Mesenchymal stem cell (in vitro differentiated cells and primary cell): ENCODE results near the gene TCAF1.
"Not testable (repeated sequence)": the region's sequence is repeated elsewhere in the genome, so short reads cannot be mapped to it uniquely, and the experiment has no call there.

ENCODE experiments used
- DNase-seq: peaks from one replicate; pipeline ENCODE4 v3.0.0-alpha.2; 2013
- H2AFZ ChIP-seq: one replicate; pipeline ENCODE4 v1.6.1; 2013; ENCODE audit warnings: low read depth, mild to moderate bottlenecking, control low read depth, inconsistent platforms, low read length, moderate library complexity
- H2AK5ac ChIP-seq: 2 replicates; pipeline ENCODE4 v1.6.1; 2013; ENCODE audit warnings: low read length, moderate library complexity, mild to moderate bottlenecking, inconsistent platforms; ENCODE audit not compliant: severe bottlenecking
- H2BK120ac ChIP-seq: one replicate; pipeline ENCODE4 v1.6.1; 2013; ENCODE audit warnings: low read depth, mild to moderate bottlenecking, inconsistent platforms, low read length, moderate library complexity
- H2BK12ac ChIP-seq, 2 experiments: one replicate each; pipeline ENCODE4 v1.6.1; 2013; ENCODE audit warnings: inconsistent platforms in 2 of 2, low read length in 2 of 2, mild to moderate bottlenecking in 2 of 2, moderate library complexity in 2 of 2, control low read depth in 1 of 2
- H2BK15ac ChIP-seq: one replicate; pipeline ENCODE4 v1.6.1; 2013; ENCODE audit warnings: mild to moderate bottlenecking, low read depth, inconsistent platforms; ENCODE audit not compliant: poor library complexity, severe bottlenecking
- H2BK5ac ChIP-seq: 2 replicates; pipeline ENCODE4 v1.6.1; 2013; ENCODE audit warnings: low read depth, mild to moderate bottlenecking, low read length, control low read depth, inconsistent platforms; ENCODE audit not compliant: poor library complexity, severe bottlenecking
- H3K14ac ChIP-seq, 2 experiments: one replicate each; pipeline ENCODE4 v1.6.1; 2013; ENCODE audit warnings: inconsistent platforms in 2 of 2, low read length in 2 of 2, control low read depth in 1 of 2, mild to moderate bottlenecking in 1 of 2, moderate library complexity in 1 of 2
- H3K18ac ChIP-seq, 2 experiments: one replicate each; pipeline ENCODE4 v1.6.1; 2013; ENCODE audit warnings: inconsistent platforms in 2 of 2, low read length in 2 of 2, control low read depth in 1 of 2, low read depth in 1 of 2, mild to moderate bottlenecking in 1 of 2
- H3K23ac ChIP-seq, 2 experiments: one replicate each; pipeline ENCODE4 v1.6.1; 2013; ENCODE audit warnings: inconsistent platforms in 2 of 2, low read length in 2 of 2, mild to moderate bottlenecking in 2 of 2, moderate library complexity in 2 of 2, control low read depth in 1 of 2
- H3K27ac ChIP-seq: 2 replicates; pipeline ENCODE4 v1.5.1; 2013; ENCODE audit warnings: mild to moderate bottlenecking, moderate library complexity, low read length, control low read depth, inconsistent platforms; ENCODE audit not compliant: poor library complexity, severe bottlenecking
- H3K27me3 ChIP-seq, 2 experiments: 2 replicates each; pipeline versions ENCODE4 v1.6.1 to v1.7.0; 2013; ENCODE audit warnings: low read length in 2 of 2, mild to moderate bottlenecking in 2 of 2, moderate library complexity in 2 of 2, control low read depth in 1 of 2, inconsistent platforms in 1 of 2; ENCODE audit not compliant: control insufficient read depth in 1 of 2, insufficient read depth in 1 of 2
- H3K36me3 ChIP-seq, 2 experiments: 2 replicates each; pipeline versions ENCODE4 v1.6.1 to v1.7.0; 2013; ENCODE audit warnings: low read length in 2 of 2, control low read depth in 1 of 2, inconsistent platforms in 1 of 2, low read depth in 1 of 2, mild to moderate bottlenecking in 1 of 2; ENCODE audit not compliant: insufficient read depth in 2 of 2, control insufficient read depth in 1 of 2
- H3K4ac ChIP-seq, 2 experiments: one replicate each; pipeline ENCODE4 v1.6.1; 2013; ENCODE audit warnings: inconsistent platforms in 2 of 2, low read length in 2 of 2, mild to moderate bottlenecking in 2 of 2, moderate library complexity in 2 of 2, control low read depth in 1 of 2, low read depth in 1 of 2
- H3K4me1 ChIP-seq: 2 replicates; pipeline ENCODE4 v1.6.1; 2013; ENCODE audit warnings: low read depth, low read length, control low read depth; ENCODE audit not compliant: control insufficient read depth, insufficient read depth
- H3K4me2 ChIP-seq: 2 replicates; pipeline ENCODE4 v1.6.1; 2013; ENCODE audit warnings: low read length, mild to moderate bottlenecking, inconsistent platforms; ENCODE audit not compliant: poor library complexity, severe bottlenecking
- H3K4me3 ChIP-seq, 2 experiments: 2 replicates each; pipeline versions ENCODE4 v1.5.1 to v1.7.0; 2013; ENCODE audit warnings: low read length in 2 of 2, mild to moderate bottlenecking in 2 of 2, control low read depth in 1 of 2, low read depth in 1 of 2; ENCODE audit not compliant: insufficient read depth in 1 of 2
- H3K79me1 ChIP-seq: replicated peaks from 2 replicates; pipeline ENCODE4 v1.6.1; 2013; ENCODE audit warnings: mild to moderate bottlenecking, control low read depth, low read length, inconsistent platforms; ENCODE audit not compliant: poor library complexity, severe bottlenecking
- H3K9ac ChIP-seq: 2 replicates; pipeline ENCODE4 v1.7.0; 2013; ENCODE audit warnings: mild to moderate bottlenecking, low read length, moderate library complexity
- H3K9me3 ChIP-seq: 2 replicates; pipeline ENCODE4 v1.7.0; 2013; ENCODE audit warnings: mild to moderate bottlenecking, low read length; ENCODE audit not compliant: control insufficient read depth
- H4K8ac ChIP-seq: one replicate; pipeline ENCODE4 v1.6.1; 2013; ENCODE audit warnings: inconsistent platforms, mild to moderate bottlenecking, low read length, moderate library complexity
- H4K91ac ChIP-seq: one replicate; pipeline ENCODE4 v1.6.1; 2013; ENCODE audit warnings: mild to moderate bottlenecking, low read length, inconsistent platforms
- WGBS: methylation state at CpG from one replicate; pipeline ENCODE4 v1.1.7; 2013; ENCODE audit warnings: mixed read lengths; 5-methylcytosine and 5-hydroxymethylcytosine counted together

TCAF1 gene

DNA sequence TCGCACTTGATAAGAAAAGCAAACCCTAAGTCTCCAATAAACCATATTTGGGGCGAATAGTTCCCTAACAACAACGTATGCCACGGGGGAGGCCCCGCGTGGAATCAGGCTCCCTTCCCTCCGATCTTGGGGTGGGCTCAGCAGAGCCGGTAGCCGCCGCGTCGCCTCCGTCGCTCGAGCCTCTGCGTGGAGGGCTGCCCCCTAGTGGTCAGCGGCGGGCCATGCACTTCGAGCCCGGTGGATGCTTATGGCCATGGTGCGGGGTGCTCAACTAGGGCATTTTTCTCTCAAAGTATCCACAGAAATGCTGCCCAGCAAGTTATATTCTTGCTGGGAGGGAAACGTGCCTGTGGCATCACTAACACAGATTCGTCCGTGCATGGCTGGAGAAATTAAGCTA, 64.8 kb downstream of the TCAF1 start:
- H4K91ac ChIP-seq, H3K14ac ChIP-seq, H3K4me2 ChIP-seq, H2BK120ac ChIP-seq, H2BK5ac ChIP-seq, H3K36me3 ChIP-seq, H3K9me3 ChIP-seq, H3K27me3 ChIP-seq, H3K18ac ChIP-seq, H3K4ac ChIP-seq, H2AK5ac ChIP-seq, H2BK12ac ChIP-seq, H4K8ac ChIP-seq, H2AFZ ChIP-seq, H3K23ac ChIP-seq, DNase-seq, H3K4me1 ChIP-seq, H3K79me1 ChIP-seq, H2BK15ac ChIP-seq, H3K27ac ChIP-seq, H3K9ac ChIP-seq: not testable (repeated sequence)
- peak overlapping the region in 1 of 2 experiments; percentile 55 for H3K4me3 ChIP-seq
- WGBS, result no CpG with 5 or more reads among the region's 24 CpGs

GRCh38 chr7:143836622-143837021, 65.4 kb downstream of the TCAF1 start:
- not testable (repeated sequence) for H3K9me3 ChIP-seq, DNase-seq, H3K27me3 ChIP-seq, H3K36me3 ChIP-seq, H2BK15ac ChIP-seq, H3K14ac ChIP-seq, H3K23ac ChIP-seq, H2AK5ac ChIP-seq, H3K4me1 ChIP-seq, H4K91ac ChIP-seq, H2BK5ac ChIP-seq, H4K8ac ChIP-seq, H3K9ac ChIP-seq, H3K18ac ChIP-seq, H2AFZ ChIP-seq, H3K4me2 ChIP-seq, H3K79me1 ChIP-seq, H3K4ac ChIP-seq, H3K27ac ChIP-seq, H2BK120ac ChIP-seq, H2BK12ac ChIP-seq
- no CpG with 5 or more reads among the region's 38 CpGs for WGBS
- peak overlapping the region; percentile 58 to 63 for H3K4me3 ChIP-seq

DNA sequence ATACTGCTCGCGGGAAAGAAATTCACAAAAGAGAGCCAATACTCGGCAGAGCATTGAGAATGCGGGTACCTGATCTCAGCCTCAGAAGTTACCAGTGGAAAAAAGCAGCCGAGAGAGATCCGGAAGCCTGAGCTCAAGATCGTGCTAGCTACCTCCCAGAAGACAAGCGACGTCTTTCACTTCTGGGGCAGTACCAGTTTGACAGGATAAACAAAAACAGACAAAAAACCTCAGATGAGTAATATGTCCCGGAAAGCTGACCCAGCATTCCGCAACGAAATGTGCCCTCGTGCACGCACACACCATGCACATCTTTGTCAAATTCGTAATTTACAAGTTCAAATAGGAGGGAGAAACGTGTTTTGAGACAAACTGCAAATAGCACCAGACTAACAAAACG, 65.9 kb downstream of the TCAF1 start:
- H3K27me3 ChIP-seq, H2AFZ ChIP-seq, H3K23ac ChIP-seq, H3K9me3 ChIP-seq, H3K9ac ChIP-seq, H3K4me2 ChIP-seq, H3K36me3 ChIP-seq, H2AK5ac ChIP-seq, H3K4me3 ChIP-seq, H2BK15ac ChIP-seq, DNase-seq, H3K18ac ChIP-seq, H4K91ac ChIP-seq, H3K14ac ChIP-seq, H2BK12ac ChIP-seq, H2BK5ac ChIP-seq, H3K4me1 ChIP-seq, H4K8ac ChIP-seq, H3K27ac ChIP-seq, H2BK120ac ChIP-seq, H3K4ac ChIP-seq, H3K79me1 ChIP-seq: not testable (repeated sequence)
- no CpG with 5 or more reads among the region's 17 CpGs for WGBS

GRCh38 chr7:143826578-143826977, 75.4 kb downstream of the TCAF1 start:
- H3K23ac ChIP-seq, H2AK5ac ChIP-seq, H3K4me3 ChIP-seq, H2AFZ ChIP-seq, H3K27ac ChIP-seq, H2BK12ac ChIP-seq, H3K18ac ChIP-seq, H3K27me3 ChIP-seq, H3K9me3 ChIP-seq, H2BK15ac ChIP-seq, H2BK120ac ChIP-seq, H4K91ac ChIP-seq, H3K36me3 ChIP-seq, H3K4ac ChIP-seq, H3K4me2 ChIP-seq, H3K14ac ChIP-seq, H3K4me1 ChIP-seq, H4K8ac ChIP-seq, DNase-seq, H3K9ac ChIP-seq, H2BK5ac ChIP-seq, H3K79me1 ChIP-seq: not testable (repeated sequence)
- no CpG with 5 or more reads among the region's 5 CpGs for WGBS
